CD4-positive, alpha-beta T cell treated with Interleukin-17A for 1 hour (primary cell): ENCODE results near the gene KDM4B.
A peak's percentile ranks its signal among the peaks of the same experiment; 100 is the strongest.

Source experiments
- DNase-seq: peaks from one replicate; pipeline ENCODE4 v3.0.0-alpha.2; 2020

KDM4B gene

GRCh38 chr19:5127717-5128116, 158.8 kb downstream of the KDM4B start:
- no peak for DNase-seq

GRCh38 chr19:5128251-5128935, 159.5 kb downstream of the KDM4B start:
- no peak for DNase-seq

GRCh38 chr19:5128936-5129389, 160.1 kb downstream of the KDM4B start:
- DNase-seq, result no peak

GRCh38 chr19:5129691-5130090, 160.8 kb downstream of the KDM4B start:
- DNase-seq, result no peak

GRCh38 chr19:5130371-5131030, 161.6 kb downstream of the KDM4B start:
- peak; percentile 62 for DNase-seq

GRCh38 chr19:5131031-5131505, 162.2 kb downstream of the KDM4B start:
- no peak for DNase-seq

- DNase-seq, result no peak
Observed at GRCh38 chr19:5131506-5132205, 162.7 kb downstream of the KDM4B start.

GRCh38 chr19:5132206-5132560, 163.3 kb downstream of the KDM4B start:
- DNase-seq, result no peak

GRCh38 chr19:5132698-5133651, 164.1 kb downstream of the KDM4B start:
- DNase-seq, result no peak

- DNase-seq, result no peak
Observed at GRCh38 chr19:5133986-5134595, 165.2 kb downstream of the KDM4B start.

- no peak for DNase-seq
Observed at GRCh38 chr19:5134691-5135090, 165.8 kb downstream of the KDM4B start.

GRCh38 chr19:5136073-5136855, 167.4 kb downstream of the KDM4B start:
- DNase-seq, result no peak

- no peak for DNase-seq
Observed at GRCh38 chr19:5137114-5137513, 168.2 kb downstream of the KDM4B start.

GRCh38 chr19:5137571-5138124, 168.7 kb downstream of the KDM4B start:
- DNase-seq, result no peak

GRCh38 chr19:5138606-5139582, 170.0 kb downstream of the KDM4B start:
- peak; percentile 82 for DNase-seq

GRCh38 chr19:5139583-5140325, 170.8 kb downstream of the KDM4B start:
- no peak for DNase-seq

GRCh38 chr19:5141129-5141849, 172.4 kb downstream of the KDM4B start:
- no peak for DNase-seq
